Peyer's patch (tissue), 4 donors: ENCODE measurements around the gene EFNA5. TPM values are rescaled to one million over a fixed set of nuclear protein-coding genes. Genes with fewer than 3 reads are reported as not detected.

Experiments
- DNase-seq, 3 donors: peaks; one replicate each; pipeline ENCODE4 v3.0.0-alpha.2; 2017 to 2019
- H3K27ac ChIP-seq, 4 donors: fragments of 200-600 bp; sonication (generic); one replicate each; pipeline ENCODE4 v1.5.1; 2016 to 2019
- H3K27me3 ChIP-seq, 2 donors: fragments of 200-600 bp; sonication (generic); one replicate each; pipeline ENCODE4 v1.5.1; 2019
- H3K36me3 ChIP-seq, 3 donors: fragments of 200-600 bp; sonication (generic); one replicate each; pipeline ENCODE4 v1.5.1; 2016 to 2019
- H3K4me1 ChIP-seq, 4 donors: fragments of 200-600 bp; sonication (generic); one replicate each; pipeline ENCODE4 v1.5.1; 2016 to 2019
- H3K4me3 ChIP-seq, 4 donors: fragments of 200-600 bp; sonication (generic); 1 replicate in 3 of 4; 2 replicates in 1 of 4; pipeline ENCODE4 v1.5.1; 2016 to 2019; ENCODE audit warnings: mild to moderate bottlenecking in 1 of 4
- H3K9me3 ChIP-seq, 4 donors: fragments of 200-600 bp; sonication (generic); one replicate each; pipeline ENCODE4 v1.5.1; 2016 to 2019; ENCODE audit warnings: mild to moderate bottlenecking in 1 of 4
- POLR2A ChIP-seq, 2 donors: fragments of 450-650 bp; IDR thresholded peaks; one replicate each; pipeline ENCODE4 v1.5.1; 2017; ENCODE audit warnings: antibody characterized with exemption in 2 of 2, mild to moderate bottlenecking in 2 of 2, moderate library complexity in 2 of 2
- total RNA-seq, 4 donors: library from RNA; depleted of rRNA; stranded (reverse); fragments of >200 nt; gene quantifications; one replicate each; pipeline ENCODE4 v1.1.0, GENCODE V29; 2016
- TF ChIP-seq, protein P1 (sequence below), 6 experiments: fragments of 450-650 bp in 4 of 6; fragments of 200-600 bp in 2 of 6; sonication (generic) in 1 of 6; IDR thresholded peaks; one replicate each; pipeline ENCODE4 v1.5.1; 2017 to 2019; ENCODE audit warnings: antibody characterized with exemption in 6 of 6, mild to moderate bottlenecking in 3 of 6, moderate library complexity in 1 of 6

The EFNA5 gene
- total RNA-seq, 4 donors from 2014 or later: 1.1 to 27.5 (median 1.1) TPM; not detected in 1

DNA sequence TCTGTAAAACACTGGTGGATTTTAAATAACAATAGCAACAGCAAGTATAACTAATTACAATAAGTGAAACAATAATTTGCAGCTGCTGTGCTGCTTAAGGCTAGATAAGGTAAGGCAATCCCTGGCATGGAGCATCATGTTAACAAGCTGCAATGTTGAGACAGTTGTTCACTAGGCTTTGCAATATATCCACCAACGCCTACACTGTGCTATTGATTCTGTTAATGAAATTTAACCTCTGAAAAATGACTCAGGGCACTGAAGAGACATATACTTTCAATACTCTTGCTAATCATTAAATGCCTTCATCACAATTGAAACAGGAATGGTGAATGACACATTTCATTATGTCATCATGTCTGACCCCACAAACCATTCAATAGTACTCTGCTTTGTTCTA, 255.0 kb downstream of the EFNA5 start:
- no peak for TF ChIP-seq POLR2A (IDR thresholded peaks at IDR 0.05)
- TF ChIP-seq, protein P1, sequence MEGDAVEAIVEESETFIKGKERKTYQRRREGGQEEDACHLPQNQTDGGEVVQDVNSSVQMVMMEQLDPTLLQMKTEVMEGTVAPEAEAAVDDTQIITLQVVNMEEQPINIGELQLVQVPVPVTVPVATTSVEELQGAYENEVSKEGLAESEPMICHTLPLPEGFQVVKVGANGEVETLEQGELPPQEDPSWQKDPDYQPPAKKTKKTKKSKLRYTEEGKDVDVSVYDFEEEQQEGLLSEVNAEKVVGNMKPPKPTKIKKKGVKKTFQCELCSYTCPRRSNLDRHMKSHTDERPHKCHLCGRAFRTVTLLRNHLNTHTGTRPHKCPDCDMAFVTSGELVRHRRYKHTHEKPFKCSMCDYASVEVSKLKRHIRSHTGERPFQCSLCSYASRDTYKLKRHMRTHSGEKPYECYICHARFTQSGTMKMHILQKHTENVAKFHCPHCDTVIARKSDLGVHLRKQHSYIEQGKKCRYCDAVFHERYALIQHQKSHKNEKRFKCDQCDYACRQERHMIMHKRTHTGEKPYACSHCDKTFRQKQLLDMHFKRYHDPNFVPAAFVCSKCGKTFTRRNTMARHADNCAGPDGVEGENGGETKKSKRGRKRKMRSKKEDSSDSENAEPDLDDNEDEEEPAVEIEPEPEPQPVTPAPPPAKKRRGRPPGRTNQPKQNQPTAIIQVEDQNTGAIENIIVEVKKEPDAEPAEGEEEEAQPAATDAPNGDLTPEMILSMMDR (IDR thresholded peaks at IDR 0.05): no peak
- no peaks in the 10 kb centered on the region for H3K9me3 ChIP-seq
- DNase-seq: no peak
- no peak overlapping the region for H3K27ac ChIP-seq
- H3K36me3 ChIP-seq: no peaks in the 10 kb centered on the region
- H3K27me3 ChIP-seq: no peaks in the 10 kb centered on the region
- H3K4me3 ChIP-seq: no peak overlapping the region
- H3K4me1 ChIP-seq: no peaks in the 10 kb centered on the region

DNA sequence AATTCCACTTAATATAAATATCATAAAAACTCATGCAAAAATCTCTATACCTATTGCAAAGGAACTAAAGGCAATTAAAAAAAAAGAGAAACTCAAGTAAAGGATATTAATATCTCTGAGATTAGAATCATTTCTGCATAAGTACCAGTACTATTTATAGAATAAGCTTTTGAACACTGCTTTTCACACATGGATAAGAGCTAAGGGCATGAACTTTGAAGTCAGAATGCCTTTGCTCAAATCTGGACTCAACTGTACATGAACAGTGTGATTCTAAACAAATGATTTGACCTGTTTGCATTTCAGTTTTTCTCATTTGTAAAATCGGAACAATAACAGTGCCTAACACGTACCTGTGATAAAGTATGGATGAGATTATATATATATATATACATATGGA, 255.9 kb downstream of the EFNA5 start:
- Histone ChIP-seq H3K4me3 (no peak overlapping the region), H3K9me3 (no peaks in the 10 kb centered on the region), H3K4me1 (no peaks in the 10 kb centered on the region), H3K36me3 (no peaks in the 10 kb centered on the region), H3K27me3 (no peaks in the 10 kb centered on the region), H3K27ac (no peak overlapping the region)
- TF ChIP-seq POLR2A (IDR thresholded peaks at IDR 0.05): no peak
- TF ChIP-seq, protein P1 (IDR thresholded peaks at IDR 0.05): no peak
- no peak for DNase-seq

DNA sequence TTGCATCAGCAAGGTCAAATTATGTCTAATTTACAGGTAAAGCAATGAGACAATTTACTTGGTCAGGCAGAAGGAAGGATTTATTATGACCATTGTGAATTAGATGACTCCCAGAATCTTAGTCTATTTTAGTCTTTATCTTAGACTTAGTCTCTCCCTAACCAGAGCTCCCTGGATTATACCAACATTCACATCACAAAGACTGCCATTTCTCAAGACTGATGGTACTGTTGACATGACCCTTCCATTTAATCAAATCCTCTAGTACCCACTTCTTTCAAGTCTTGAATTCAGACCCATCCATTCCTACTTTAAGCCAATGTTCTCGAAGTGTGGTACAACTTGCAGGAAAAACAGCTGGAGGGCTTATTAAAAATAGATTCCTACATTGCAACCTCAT, 257.0 kb downstream of the EFNA5 start:
- H3K36me3 ChIP-seq: no peaks in the 10 kb centered on the region
- DNase-seq: no peak
- H3K4me1 ChIP-seq: no peaks in the 10 kb centered on the region
- no peak overlapping the region for H3K27ac ChIP-seq
- no peaks in the 10 kb centered on the region for H3K27me3 ChIP-seq
- no peak overlapping the region for H3K4me3 ChIP-seq
- no peak for TF ChIP-seq POLR2A (IDR thresholded peaks at IDR 0.05)
- TF ChIP-seq, protein P1 (IDR thresholded peaks at IDR 0.05): no peak
- no peaks in the 10 kb centered on the region for H3K9me3 ChIP-seq

DNA sequence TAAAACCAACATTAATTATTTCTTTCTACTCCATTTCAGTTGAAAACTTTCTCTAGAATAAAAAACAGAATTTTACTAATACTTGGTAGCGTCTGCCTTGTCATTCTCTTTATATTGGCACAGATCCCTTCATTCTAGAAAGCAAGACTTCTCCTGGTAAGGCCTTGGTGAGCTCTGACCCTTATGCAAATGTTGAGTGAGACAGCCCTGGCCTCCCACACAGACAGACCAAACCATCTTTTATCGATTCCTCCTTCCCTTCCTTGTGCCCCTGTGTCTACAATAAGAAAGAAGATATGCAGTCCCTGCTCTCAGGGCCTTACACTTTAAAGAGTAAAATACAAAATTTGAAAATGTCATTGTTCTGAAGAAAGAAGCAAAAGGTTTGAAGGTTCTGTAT, 262.2 kb downstream of the EFNA5 start:
- no peaks in the 10 kb centered on the region for H3K27me3 ChIP-seq
- DNase-seq: no peak
- TF ChIP-seq POLR2A (IDR thresholded peaks at IDR 0.05): no peak
- TF ChIP-seq, protein P1 (IDR thresholded peaks at IDR 0.05): no peak
- no peaks in the 10 kb centered on the region for H3K9me3 ChIP-seq
- no peaks in the 10 kb centered on the region for H3K4me1 ChIP-seq
- H3K4me3 ChIP-seq: no peak overlapping the region
- H3K27ac ChIP-seq: no peak overlapping the region
- no peaks in the 10 kb centered on the region for H3K36me3 ChIP-seq

DNA sequence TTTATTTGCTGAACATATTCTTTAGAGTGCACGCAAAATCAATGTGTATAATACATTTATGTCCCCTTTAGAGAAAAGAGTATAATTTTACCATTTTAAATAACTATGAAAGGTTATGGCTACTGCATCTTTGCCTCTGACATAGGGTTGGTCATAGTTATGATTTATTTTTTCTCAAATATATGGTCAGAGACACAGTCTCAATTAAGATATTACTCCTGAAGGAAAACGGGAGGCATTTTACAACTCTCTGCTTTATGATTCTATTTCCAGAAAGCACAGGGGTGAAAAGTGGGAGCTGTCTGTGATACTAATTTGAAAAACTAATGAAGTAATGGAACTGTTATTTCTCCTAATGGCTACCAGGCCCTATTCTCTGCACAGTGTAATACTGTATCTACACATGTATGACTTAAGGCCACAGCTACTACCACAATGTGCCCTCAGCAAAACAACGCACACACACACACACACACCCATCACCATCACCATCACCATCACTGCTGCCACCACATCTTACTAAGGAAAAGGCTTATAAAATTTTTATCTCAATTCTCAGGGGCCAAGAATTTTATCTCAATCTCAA, 262.9 kb downstream of the EFNA5 start:
- TF ChIP-seq, protein P1 (IDR thresholded peaks at IDR 0.05): no peak
- no peak for TF ChIP-seq POLR2A (IDR thresholded peaks at IDR 0.05)

More for the DNA sequence above, 262.9 kb downstream of the EFNA5 start:
- no peaks in the 10 kb centered on the region for H3K27me3 ChIP-seq
- no peak overlapping the region for H3K4me3 ChIP-seq
- DNase-seq: no peak
- no peaks in the 10 kb centered on the region for H3K4me1 ChIP-seq
- no peaks in the 10 kb centered on the region for H3K36me3 ChIP-seq
- H3K27ac ChIP-seq: no peak overlapping the region
- no peaks in the 10 kb centered on the region for H3K9me3 ChIP-seq
